H9 (cell line): ENCODE measurements around the gene CLEC4E. TPM values are rescaled to one million over a fixed set of nuclear protein-coding genes. Genes with fewer than 3 reads are reported as not detected.

ENCODE experiments used
- DNase-seq: peaks from one replicate; pipeline ENCODE4 v3.0.0-alpha.2; 2017
- H2AFZ ChIP-seq: one replicate; pipeline ENCODE4 v1.6.1; 2013; ENCODE audit warnings: mild to moderate bottlenecking, low read length, control low read depth, moderate library complexity
- H2AK5ac ChIP-seq: 2 replicates; pipeline ENCODE4 v1.6.1; 2013; ENCODE audit warnings: low read length, control low read depth, mixed read lengths; ENCODE audit not compliant: insufficient read length
- H2BK120ac ChIP-seq: one replicate; pipeline ENCODE4 v1.6.1; 2013; ENCODE audit warnings: low read depth, mild to moderate bottlenecking, low read length, control low read depth, inconsistent platforms; ENCODE audit not compliant: poor library complexity, severe bottlenecking
- H2BK12ac ChIP-seq: 2 replicates; pipeline ENCODE4 v1.6.1; 2013; ENCODE audit warnings: low read length, control low read depth, mixed read lengths, low read depth; ENCODE audit not compliant: insufficient read length
- H2BK15ac ChIP-seq: 2 replicates; pipeline ENCODE4 v1.6.1; 2013; ENCODE audit warnings: low read depth, low read length, control low read depth
- H2BK20ac ChIP-seq: one replicate; pipeline ENCODE4 v1.6.1; 2013; ENCODE audit warnings: low read depth, mild to moderate bottlenecking, low read length, control low read depth, inconsistent platforms; ENCODE audit not compliant: poor library complexity, severe bottlenecking
- H2BK5ac ChIP-seq: 2 replicates; pipeline ENCODE4 v1.6.1; 2013; ENCODE audit warnings: low read length, control low read depth, mixed read lengths; ENCODE audit not compliant: insufficient read length
- H3K14ac ChIP-seq: 2 replicates; pipeline ENCODE4 v1.6.1; 2013; ENCODE audit warnings: low read length, control low read depth; ENCODE audit not compliant: insufficient read depth
- H3K18ac ChIP-seq: 2 replicates; pipeline ENCODE4 v1.6.1; 2013; ENCODE audit warnings: low read depth, mild to moderate bottlenecking, mixed read lengths, low read length, control low read depth; ENCODE audit not compliant: insufficient read length
- H3K23ac ChIP-seq: 2 replicates; pipeline ENCODE4 v1.6.1; 2013; ENCODE audit warnings: low read length, control low read depth, mixed read lengths, low read depth; ENCODE audit not compliant: insufficient read length
- H3K23me2 ChIP-seq: 2 replicates; pipeline ENCODE4 v1.6.1; 2013; ENCODE audit warnings: low read depth, mild to moderate bottlenecking, mixed read lengths, low read length, control low read depth; ENCODE audit not compliant: insufficient read length, poor library complexity, severe bottlenecking
- H3K27ac ChIP-seq: 2 replicates; pipeline ENCODE4 v1.5.1; 2013; ENCODE audit warnings: low read length, control low read depth, mixed read lengths, low read depth; ENCODE audit not compliant: insufficient read length
- H3K27me3 ChIP-seq: 2 replicates; pipeline ENCODE4 v1.6.1; 2013; ENCODE audit warnings: low read length, control low read depth, inconsistent platforms; ENCODE audit not compliant: insufficient read depth
- H3K4ac ChIP-seq: 2 replicates; pipeline ENCODE4 v1.6.1; 2013; ENCODE audit warnings: low read depth, mild to moderate bottlenecking, control low read depth, inconsistent platforms, low read length, moderate library complexity
- H3K4me1 ChIP-seq: 2 replicates; pipeline ENCODE4 v1.6.1; 2013; ENCODE audit warnings: low read length, control low read depth, inconsistent platforms; ENCODE audit not compliant: insufficient read depth
- H3K4me2 ChIP-seq: 2 replicates; pipeline ENCODE4 v1.6.1; 2013; ENCODE audit warnings: low read length, control low read depth, mixed read lengths; ENCODE audit not compliant: insufficient read length, insufficient read depth
- H3K56ac ChIP-seq: 2 replicates; pipeline ENCODE4 v1.6.1; 2013; ENCODE audit warnings: low read depth, mild to moderate bottlenecking, mixed read lengths, low read length, control low read depth; ENCODE audit not compliant: insufficient read length
- H3K79me1 ChIP-seq: 2 replicates; pipeline ENCODE4 v1.6.1; 2013; ENCODE audit warnings: low read depth, mild to moderate bottlenecking, moderate library complexity, low read length, control low read depth, inconsistent platforms; ENCODE audit not compliant: insufficient read depth, poor library complexity, severe bottlenecking
- H3K79me2 ChIP-seq: 2 replicates; pipeline ENCODE4 v1.6.1; 2013; ENCODE audit warnings: low read length, control low read depth, inconsistent platforms; ENCODE audit not compliant: insufficient read depth
- H3K9ac ChIP-seq: 2 replicates; pipeline ENCODE4 v1.6.1; 2013; ENCODE audit warnings: low read length, control low read depth, mixed read lengths; ENCODE audit not compliant: insufficient read length; ENCODE audit errors: extremely low read depth
- H3K9me3 ChIP-seq: one replicate; pipeline ENCODE4 v1.6.1; 2013; ENCODE audit warnings: low read depth, low read length, inconsistent platforms; ENCODE audit not compliant: control insufficient read depth
- H3T11ph ChIP-seq: one replicate; pipeline ENCODE4 v1.6.1; 2013; ENCODE audit warnings: mild to moderate bottlenecking, low read length, control low read depth, inconsistent platforms
- H4K20me1 ChIP-seq: one replicate; pipeline ENCODE4 v1.6.1; 2013; ENCODE audit not compliant: control insufficient read depth, insufficient read length, insufficient read depth
- H4K5ac ChIP-seq: 2 replicates; pipeline ENCODE4 v1.6.1; 2013; ENCODE audit warnings: low read depth, mild to moderate bottlenecking, mixed read lengths, low read length, control low read depth; ENCODE audit not compliant: insufficient read length
- H4K8ac ChIP-seq: replicated peaks from 2 replicates; pipeline ENCODE4 v1.6.1; 2013; ENCODE audit warnings: low read length, control low read depth, mixed read lengths, low read depth; ENCODE audit not compliant: insufficient read length
- H4K91ac ChIP-seq: 2 replicates; pipeline ENCODE4 v1.6.1; 2013; ENCODE audit warnings: low read depth, mild to moderate bottlenecking, moderate library complexity, mixed read lengths, low read length, control low read depth; ENCODE audit not compliant: insufficient read length
- H3K27ac Mint-ChIP-seq, 3 experiments: 2 replicates in 2 of 3; 3 replicates in 1 of 3; pipeline ENCODE4 v1.8.0; 2020 to 2021; ENCODE audit warnings: mixed read lengths in 3 of 3, mild to moderate bottlenecking in 1 of 3, moderate library complexity in 1 of 3
- H3K27me3 Mint-ChIP-seq: 2 replicates; pipeline ENCODE4 v1.8.0; 2021; ENCODE audit warnings: low read depth, mild to moderate bottlenecking, moderate library complexity, mixed read lengths
- H3K36me3 Mint-ChIP-seq, 3 experiments: 2 replicates in 2 of 3; 3 replicates in 1 of 3; pipeline ENCODE4 v1.8.0; 2020 to 2021; ENCODE audit warnings: low read depth in 3 of 3, mixed read lengths in 3 of 3; ENCODE audit not compliant: insufficient read depth in 1 of 3
- H3K4me1 Mint-ChIP-seq, 2 experiments: 2 replicates each; pipeline ENCODE4 v1.8.0; 2020; ENCODE audit warnings: mixed read lengths in 2 of 2
- H3K4me3 Mint-ChIP-seq, 2 experiments: 2 replicates in 1 of 2; 3 replicates in 1 of 2; pipeline ENCODE4 v1.8.0; 2020 to 2021; ENCODE audit warnings: mild to moderate bottlenecking in 2 of 2, mixed read lengths in 2 of 2, moderate library complexity in 1 of 2
- H3K9me3 Mint-ChIP-seq, 2 experiments: 2 replicates in 1 of 2; 3 replicates in 1 of 2; pipeline ENCODE4 v1.8.0; 2020; ENCODE audit warnings: mild to moderate bottlenecking in 2 of 2, mixed read lengths in 2 of 2, moderate library complexity in 1 of 2
- CTCF ChIP-seq: fragments of 200-600 bp; sonication (generic); conservative IDR thresholded peaks from 3 replicates; pipeline ENCODE4 v1.8.0; 2021; ENCODE audit warnings: antibody characterized with exemption, mild to moderate bottlenecking
- WGBS: extraction: QIAGEN DNeasy Blood & Tissue Kit; methylation state at CpG from one replicate; pipeline ENCODE4 v1.1.7; 2013; ENCODE audit warnings: missing lambda C conversion rate, low lambda C conversion rate, mixed read lengths; ENCODE audit not compliant: insufficient read length; ENCODE audit errors: extremely low coverage; 5-methylcytosine and 5-hydroxymethylcytosine counted together
- total RNA-seq: library from RNA; stranded (reverse); gene quantifications from 2 replicates; pipeline ENCODE4 v1.2.1, GENCODE V29; 2021

CLEC4E gene
- total RNA-seq, 1 experiment from 2014 or later: not detected

- Mint-ChIP-seq H3K27me3 (no peaks in the 10 kb centered on the region), H3K4me3 (no peak overlapping the region)
- peak; percentile 98 for TF ChIP-seq CTCF
Observed at GRCh38 chr12:8544295-8544694, 3.6 kb upstream of the CLEC4E start.

More at GRCh38 chr12:8544295-8544694, 3.6 kb upstream of the CLEC4E start:
- Histone ChIP-seq H3K9me3 (no peaks in the 10 kb centered on the region), H2BK20ac (no peak overlapping the region), H3K56ac (no peak overlapping the region), H3K14ac (no peak overlapping the region), H2AFZ (no peak overlapping the region), H3K23ac (no peak overlapping the region), H4K20me1 (no peaks in the 10 kb centered on the region), H3K4me1 (no peaks in the 10 kb centered on the region), H4K5ac (no peak overlapping the region), H2BK15ac (no peak overlapping the region), H3T11ph (no peak overlapping the region), H3K27ac (no peak overlapping the region), H3K4me2 (no peak overlapping the region), H3K79me2 (no peaks in the 10 kb centered on the region), H4K8ac (no peak overlapping the region), H2BK120ac (no peak overlapping the region), H4K91ac (no peak overlapping the region), H3K27me3 (no peaks in the 10 kb centered on the region), H2BK12ac (no peak overlapping the region), H2BK5ac (no peak overlapping the region), H3K23me2 (no peaks in the 10 kb centered on the region), H3K4ac (no peak overlapping the region), H3K9ac (no peak overlapping the region), H3K18ac (no peak overlapping the region), H3K79me1 (no peaks in the 10 kb centered on the region), H2AK5ac (no peak overlapping the region)
- no CpG with 5 or more reads among the region's 3 CpGs for WGBS
- no peaks in the 10 kb centered on the region for H3K36me3 Mint-ChIP-seq
- H3K4me1 Mint-ChIP-seq: peaks cover 3 to 14% of the 10 kb centered on the region in 2 experiments; a peak in 2 of 4 replicates
- no peak overlapping the region for H3K27ac Mint-ChIP-seq
- DNase-seq: peak; percentile 87
- H3K9me3 Mint-ChIP-seq: no peaks in the 10 kb centered on the region; a peak in 1 of 5 replicates
